ENCODE results near the gene PLCB4.

- TF ChIP-seq, protein P1, sequence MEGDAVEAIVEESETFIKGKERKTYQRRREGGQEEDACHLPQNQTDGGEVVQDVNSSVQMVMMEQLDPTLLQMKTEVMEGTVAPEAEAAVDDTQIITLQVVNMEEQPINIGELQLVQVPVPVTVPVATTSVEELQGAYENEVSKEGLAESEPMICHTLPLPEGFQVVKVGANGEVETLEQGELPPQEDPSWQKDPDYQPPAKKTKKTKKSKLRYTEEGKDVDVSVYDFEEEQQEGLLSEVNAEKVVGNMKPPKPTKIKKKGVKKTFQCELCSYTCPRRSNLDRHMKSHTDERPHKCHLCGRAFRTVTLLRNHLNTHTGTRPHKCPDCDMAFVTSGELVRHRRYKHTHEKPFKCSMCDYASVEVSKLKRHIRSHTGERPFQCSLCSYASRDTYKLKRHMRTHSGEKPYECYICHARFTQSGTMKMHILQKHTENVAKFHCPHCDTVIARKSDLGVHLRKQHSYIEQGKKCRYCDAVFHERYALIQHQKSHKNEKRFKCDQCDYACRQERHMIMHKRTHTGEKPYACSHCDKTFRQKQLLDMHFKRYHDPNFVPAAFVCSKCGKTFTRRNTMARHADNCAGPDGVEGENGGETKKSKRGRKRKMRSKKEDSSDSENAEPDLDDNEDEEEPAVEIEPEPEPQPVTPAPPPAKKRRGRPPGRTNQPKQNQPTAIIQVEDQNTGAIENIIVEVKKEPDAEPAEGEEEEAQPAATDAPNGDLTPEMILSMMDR (IDR thresholded peaks at IDR 0.05): no peak
- TF ChIP-seq USF2 (CRISPR knock-in tag; IDR thresholded peaks at IDR 0.05) (no peak), NR2C2 (CRISPR knock-in tag; IDR thresholded peaks at IDR 0.05) (no peak), CREM (CRISPR knock-in tag; IDR thresholded peaks at IDR 0.05) (no peak), SP1 (CRISPR knock-in tag; conservative IDR thresholded peaks at IDR 0.05) (no peak), CREB1 (CRISPR knock-in tag; IDR thresholded peaks at IDR 0.05) (no peak), ESRRA (CRISPR knock-in tag; IDR thresholded peaks at IDR 0.05; ENCODE audit: borderline replicate concordance) (no peak)
- TF ChIP-seq, protein P2, sequence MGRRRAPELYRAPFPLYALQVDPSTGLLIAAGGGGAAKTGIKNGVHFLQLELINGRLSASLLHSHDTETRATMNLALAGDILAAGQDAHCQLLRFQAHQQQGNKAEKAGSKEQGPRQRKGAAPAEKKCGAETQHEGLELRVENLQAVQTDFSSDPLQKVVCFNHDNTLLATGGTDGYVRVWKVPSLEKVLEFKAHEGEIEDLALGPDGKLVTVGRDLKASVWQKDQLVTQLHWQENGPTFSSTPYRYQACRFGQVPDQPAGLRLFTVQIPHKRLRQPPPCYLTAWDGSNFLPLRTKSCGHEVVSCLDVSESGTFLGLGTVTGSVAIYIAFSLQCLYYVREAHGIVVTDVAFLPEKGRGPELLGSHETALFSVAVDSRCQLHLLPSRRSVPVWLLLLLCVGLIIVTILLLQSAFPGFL (CRISPR knock-in tag; IDR thresholded peaks at IDR 0.05; ENCODE audit: borderline replicate concordance): no peak
- TF ChIP-seq, protein P3, sequence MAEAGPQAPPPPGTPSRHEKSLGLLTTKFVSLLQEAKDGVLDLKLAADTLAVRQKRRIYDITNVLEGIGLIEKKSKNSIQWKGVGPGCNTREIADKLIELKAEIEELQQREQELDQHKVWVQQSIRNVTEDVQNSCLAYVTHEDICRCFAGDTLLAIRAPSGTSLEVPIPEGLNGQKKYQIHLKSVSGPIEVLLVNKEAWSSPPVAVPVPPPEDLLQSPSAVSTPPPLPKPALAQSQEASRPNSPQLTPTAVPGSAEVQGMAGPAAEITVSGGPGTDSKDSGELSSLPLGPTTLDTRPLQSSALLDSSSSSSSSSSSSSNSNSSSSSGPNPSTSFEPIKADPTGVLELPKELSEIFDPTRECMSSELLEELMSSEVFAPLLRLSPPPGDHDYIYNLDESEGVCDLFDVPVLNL (CRISPR knock-in tag; IDR thresholded peaks at IDR 0.05; ENCODE audit: borderline replicate concordance, low read depth): no peak
- TF ChIP-seq, protein P4, sequence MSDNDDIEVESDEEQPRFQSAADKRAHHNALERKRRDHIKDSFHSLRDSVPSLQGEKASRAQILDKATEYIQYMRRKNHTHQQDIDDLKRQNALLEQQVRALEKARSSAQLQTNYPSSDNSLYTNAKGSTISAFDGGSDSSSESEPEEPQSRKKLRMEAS (CRISPR knock-in tag; IDR thresholded peaks at IDR 0.05): no peak
- TF ChIP-seq, protein P5, sequence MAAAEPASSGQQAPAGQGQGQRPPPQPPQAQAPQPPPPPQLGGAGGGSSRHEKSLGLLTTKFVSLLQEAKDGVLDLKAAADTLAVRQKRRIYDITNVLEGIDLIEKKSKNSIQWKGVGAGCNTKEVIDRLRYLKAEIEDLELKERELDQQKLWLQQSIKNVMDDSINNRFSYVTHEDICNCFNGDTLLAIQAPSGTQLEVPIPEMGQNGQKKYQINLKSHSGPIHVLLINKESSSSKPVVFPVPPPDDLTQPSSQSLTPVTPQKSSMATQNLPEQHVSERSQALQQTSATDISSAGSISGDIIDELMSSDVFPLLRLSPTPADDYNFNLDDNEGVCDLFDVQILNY (CRISPR knock-in tag; IDR thresholded peaks at IDR 0.05): no peak
- TF ChIP-seq, protein P6, sequence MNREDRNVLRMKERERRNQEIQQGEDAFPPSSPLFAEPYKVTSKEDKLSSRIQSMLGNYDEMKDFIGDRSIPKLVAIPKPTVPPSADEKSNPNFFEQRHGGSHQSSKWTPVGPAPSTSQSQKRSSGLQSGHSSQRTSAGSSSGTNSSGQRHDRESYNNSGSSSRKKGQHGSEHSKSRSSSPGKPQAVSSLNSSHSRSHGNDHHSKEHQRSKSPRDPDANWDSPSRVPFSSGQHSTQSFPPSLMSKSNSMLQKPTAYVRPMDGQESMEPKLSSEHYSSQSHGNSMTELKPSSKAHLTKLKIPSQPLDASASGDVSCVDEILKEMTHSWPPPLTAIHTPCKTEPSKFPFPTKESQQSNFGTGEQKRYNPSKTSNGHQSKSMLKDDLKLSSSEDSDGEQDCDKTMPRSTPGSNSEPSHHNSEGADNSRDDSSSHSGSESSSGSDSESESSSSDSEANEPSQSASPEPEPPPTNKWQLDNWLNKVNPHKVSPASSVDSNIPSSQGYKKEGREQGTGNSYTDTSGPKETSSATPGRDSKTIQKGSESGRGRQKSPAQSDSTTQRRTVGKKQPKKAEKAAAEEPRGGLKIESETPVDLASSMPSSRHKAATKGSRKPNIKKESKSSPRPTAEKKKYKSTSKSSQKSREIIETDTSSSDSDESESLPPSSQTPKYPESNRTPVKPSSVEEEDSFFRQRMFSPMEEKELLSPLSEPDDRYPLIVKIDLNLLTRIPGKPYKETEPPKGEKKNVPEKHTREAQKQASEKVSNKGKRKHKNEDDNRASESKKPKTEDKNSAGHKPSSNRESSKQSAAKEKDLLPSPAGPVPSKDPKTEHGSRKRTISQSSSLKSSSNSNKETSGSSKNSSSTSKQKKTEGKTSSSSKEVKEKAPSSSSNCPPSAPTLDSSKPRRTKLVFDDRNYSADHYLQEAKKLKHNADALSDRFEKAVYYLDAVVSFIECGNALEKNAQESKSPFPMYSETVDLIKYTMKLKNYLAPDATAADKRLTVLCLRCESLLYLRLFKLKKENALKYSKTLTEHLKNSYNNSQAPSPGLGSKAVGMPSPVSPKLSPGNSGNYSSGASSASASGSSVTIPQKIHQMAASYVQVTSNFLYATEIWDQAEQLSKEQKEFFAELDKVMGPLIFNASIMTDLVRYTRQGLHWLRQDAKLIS (CRISPR knock-in tag; IDR thresholded peaks at IDR 0.05; ENCODE audit: borderline replicate concordance): no peak
- TF ChIP-seq, protein P7, sequence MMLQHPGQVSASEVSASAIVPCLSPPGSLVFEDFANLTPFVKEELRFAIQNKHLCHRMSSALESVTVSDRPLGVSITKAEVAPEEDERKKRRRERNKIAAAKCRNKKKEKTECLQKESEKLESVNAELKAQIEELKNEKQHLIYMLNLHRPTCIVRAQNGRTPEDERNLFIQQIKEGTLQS (CRISPR knock-in tag; conservative IDR thresholded peaks at IDR 0.05): no peak
- TF ChIP-seq, protein P8, sequence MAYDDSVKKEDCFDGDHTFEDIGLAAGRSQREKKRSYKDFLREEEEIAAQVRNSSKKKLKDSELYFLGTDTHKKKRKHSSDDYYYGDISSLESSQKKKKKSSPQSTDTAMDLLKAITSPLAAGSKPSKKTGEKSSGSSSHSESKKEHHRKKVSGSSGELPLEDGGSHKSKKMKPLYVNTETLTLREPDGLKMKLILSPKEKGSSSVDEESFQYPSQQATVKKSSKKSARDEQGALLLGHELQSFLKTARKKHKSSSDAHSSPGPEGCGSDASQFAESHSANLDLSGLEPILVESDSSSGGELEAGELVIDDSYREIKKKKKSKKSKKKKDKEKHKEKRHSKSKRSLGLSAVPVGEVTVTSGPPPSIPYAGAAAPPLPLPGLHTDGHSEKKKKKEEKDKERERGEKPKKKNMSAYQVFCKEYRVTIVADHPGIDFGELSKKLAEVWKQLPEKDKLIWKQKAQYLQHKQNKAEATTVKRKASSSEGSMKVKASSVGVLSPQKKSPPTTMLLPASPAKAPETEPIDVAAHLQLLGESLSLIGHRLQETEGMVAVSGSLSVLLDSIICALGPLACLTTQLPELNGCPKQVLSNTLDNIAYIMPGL (CRISPR knock-in tag; IDR thresholded peaks at IDR 0.05): no peak
Observed at GRCh38 chr20:9348316-9348715, 279.4 kb downstream of the PLCB4 start.

Data from WTC11 (cell line).